ENCODE measurements around the gene DCUN1D1. TPM values are rescaled to one million over a fixed set of nuclear protein-coding genes. Genes with fewer than 3 reads are reported as not detected.

Gene DCUN1D1
- total and polyA plus RNA-seq, 2 of the 8 experiments (the other 6 are each of a cell fraction or from before 2014, with no cell fraction given): 6.8 to 70.3 TPM

DNA sequence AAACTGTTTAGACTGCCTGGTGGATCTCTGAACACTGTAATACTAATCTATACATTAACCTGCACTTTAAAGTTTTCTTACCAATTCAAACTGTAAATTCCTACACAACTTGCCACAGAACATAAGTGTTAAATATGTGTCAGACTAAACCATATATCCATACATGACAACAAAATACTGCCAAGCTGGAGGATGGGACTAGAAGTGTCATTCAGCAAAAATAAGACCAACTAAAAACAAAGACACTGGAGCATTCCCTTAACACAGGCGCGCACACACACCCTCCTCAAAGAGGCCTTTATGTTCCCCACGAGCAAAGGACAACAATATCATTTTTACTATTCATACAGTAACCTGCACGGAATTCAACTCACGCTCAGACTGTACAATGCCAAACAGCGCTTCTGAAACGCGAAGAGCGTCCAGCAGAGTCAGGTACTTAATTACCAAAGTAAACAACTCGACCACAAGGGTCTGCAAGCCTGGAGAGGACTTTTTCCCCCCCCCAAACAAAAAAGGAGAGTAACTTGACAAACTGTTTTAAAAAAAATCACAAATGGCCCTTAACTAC, 1.1 kb downstream of the DCUN1D1 start (continued):
- no peak for TF ChIP-seq ZNF274 (IDR thresholded peaks at IDR 0.05; ENCODE audit: borderline replicate concordance, extremely low read depth, low read length)
- no peak for TF ChIP-seq CBX8 (IDR thresholded peaks at IDR 0.05; ENCODE audit: borderline replicate concordance, low read depth, low read length)
- no peak for TF ChIP-seq CHD2 (IDR thresholded peaks at IDR 0.05; ENCODE audit: low read length)
- TF ChIP-seq KDM5A (IDR thresholded peaks at IDR 0.05; ENCODE audit: low read length): no peak
- TF ChIP-seq, protein P1, sequence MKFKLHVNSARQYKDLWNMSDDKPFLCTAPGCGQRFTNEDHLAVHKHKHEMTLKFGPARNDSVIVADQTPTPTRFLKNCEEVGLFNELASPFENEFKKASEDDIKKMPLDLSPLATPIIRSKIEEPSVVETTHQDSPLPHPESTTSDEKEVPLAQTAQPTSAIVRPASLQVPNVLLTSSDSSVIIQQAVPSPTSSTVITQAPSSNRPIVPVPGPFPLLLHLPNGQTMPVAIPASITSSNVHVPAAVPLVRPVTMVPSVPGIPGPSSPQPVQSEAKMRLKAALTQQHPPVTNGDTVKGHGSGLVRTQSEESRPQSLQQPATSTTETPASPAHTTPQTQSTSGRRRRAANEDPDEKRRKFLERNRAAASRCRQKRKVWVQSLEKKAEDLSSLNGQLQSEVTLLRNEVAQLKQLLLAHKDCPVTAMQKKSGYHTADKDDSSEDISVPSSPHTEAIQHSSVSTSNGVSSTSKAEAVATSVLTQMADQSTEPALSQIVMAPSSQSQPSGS (IDR thresholded peaks at IDR 0.05; ENCODE audit: low read length): no peak
- no peak for TF ChIP-seq CBX5 (IDR thresholded peaks at IDR 0.05; ENCODE audit: low read depth, low read length)
- no peak for TF ChIP-seq EP300 (IDR thresholded peaks at IDR 0.05; ENCODE audit: borderline replicate concordance in 1 of 2, low read depth in 2 of 2, low read length in 2 of 2)
